PFSK-1 (cell line): ENCODE data around the gene SMARCD3.

Experiments
- FOXP2 ChIP-seq: optimal IDR thresholded peaks from 2 replicates; pipeline ENCODE3; 2011; ENCODE audit warnings: borderline replicate concordance, control low read depth, inconsistent platforms; ENCODE audit not compliant: insufficient read depth; ENCODE audit errors: extremely low read length, extremely low read depth
- POLR2AphosphoS5 ChIP-seq: IDR thresholded peaks from 2 replicates; pipeline ENCODE4 v1.6.1; 2012; ENCODE audit warnings: low read depth, mild to moderate bottlenecking, control low read depth, low read length, moderate library complexity
- REST ChIP-seq, 2 experiments: IDR thresholded peaks; 2 replicates each; pipeline versions ENCODE4 v1.6.1 to v1.8.0; 2011 to 2012; ENCODE audit warnings: low read depth in 2 of 2, low read length in 2 of 2, control low read depth in 1 of 2, inconsistent platforms in 1 of 2, mild to moderate bottlenecking in 1 of 2, moderate library complexity in 1 of 2; ENCODE audit not compliant: insufficient read depth in 1 of 2
- SIN3A ChIP-seq: IDR thresholded peaks from 2 replicates; pipeline ENCODE4 v1.6.1; 2012; ENCODE audit warnings: mild to moderate bottlenecking, low read length, moderate library complexity, borderline replicate concordance; ENCODE audit not compliant: insufficient read depth
- TAF1 ChIP-seq: IDR thresholded peaks from 2 replicates; pipeline ENCODE4 v1.6.1; 2012; ENCODE audit warnings: low read length, control low read depth, borderline replicate concordance; ENCODE audit not compliant: insufficient read depth

The SMARCD3 gene

GRCh38 chr7:151213826-151214225, 34.7 kb downstream of the SMARCD3 start:
- TF ChIP-seq REST (IDR thresholded peaks at IDR 0.05; ENCODE audit: insufficient read depth in 1 of 2, low read depth in 2 of 2, low read length in 2 of 2) (no peak), FOXP2 (no peak), POLR2AphosphoS5 (no peak), SIN3A (no peak), TAF1 (no peak)

- TF ChIP-seq TAF1: no peak
- TF ChIP-seq SIN3A: no peak
- TF ChIP-seq REST (IDR thresholded peaks at IDR 0.05; ENCODE audit: insufficient read depth in 1 of 2, low read depth in 2 of 2, low read length in 2 of 2): no peak
- TF ChIP-seq POLR2AphosphoS5: no peak
- no peak for TF ChIP-seq FOXP2
These were observed 35.9 kb downstream of the SMARCD3 start for GRCh38 chr7:151212626-151213025.

- TF ChIP-seq POLR2AphosphoS5 (peak; percentile 8; the same call in 1 of the 2 replicates), TAF1 (no peak), SIN3A (no peak)
These were observed 37.2 kb downstream of the SMARCD3 start for GRCh38 chr7:151211155-151211772.

GRCh38 chr7:151210087-151210854, 38.2 kb downstream of the SMARCD3 start, which contains the start of gene H2BK1:
Gene H2BK1 (minus strand): TSS chr7:151210488. CDS start chr7:151210318, 170 bp downstream.
- TF ChIP-seq REST (IDR thresholded peaks at IDR 0.05; ENCODE audit: insufficient read depth in 1 of 2, low read depth in 2 of 2, low read length in 2 of 2) (no peak), TAF1 (no peak), FOXP2 (no peak), SIN3A (no peak), POLR2AphosphoS5 (no peak)

- no peak for TF ChIP-seq TAF1
These were observed 38.9 kb downstream of the SMARCD3 start for GRCh38 chr7:151209588-151209987.

GRCh38 chr7:151208253-151208862, 40.1 kb downstream of the SMARCD3 start:
- no peak for TF ChIP-seq FOXP2
- TF ChIP-seq SIN3A: no peak
- no peak for TF ChIP-seq REST (IDR thresholded peaks at IDR 0.05; ENCODE audit: insufficient read depth in 1 of 2, low read depth in 2 of 2, low read length in 2 of 2)
